Colon (tissue), 2 donors: Measurements from ENCODE around the gene XDH.
A peak's percentile ranks its signal among the peaks of the same experiment; 100 is the strongest.

ENCODE experiments used
- FAIRE-seq: peaks from 2 replicates; lab custom pipeline; 2012; peaks lifted over from hg19 to GRCh38; lab: Jason Lieb, UNC
- donor health status: control.
- donor health status: control.

The XDH gene

DNA sequence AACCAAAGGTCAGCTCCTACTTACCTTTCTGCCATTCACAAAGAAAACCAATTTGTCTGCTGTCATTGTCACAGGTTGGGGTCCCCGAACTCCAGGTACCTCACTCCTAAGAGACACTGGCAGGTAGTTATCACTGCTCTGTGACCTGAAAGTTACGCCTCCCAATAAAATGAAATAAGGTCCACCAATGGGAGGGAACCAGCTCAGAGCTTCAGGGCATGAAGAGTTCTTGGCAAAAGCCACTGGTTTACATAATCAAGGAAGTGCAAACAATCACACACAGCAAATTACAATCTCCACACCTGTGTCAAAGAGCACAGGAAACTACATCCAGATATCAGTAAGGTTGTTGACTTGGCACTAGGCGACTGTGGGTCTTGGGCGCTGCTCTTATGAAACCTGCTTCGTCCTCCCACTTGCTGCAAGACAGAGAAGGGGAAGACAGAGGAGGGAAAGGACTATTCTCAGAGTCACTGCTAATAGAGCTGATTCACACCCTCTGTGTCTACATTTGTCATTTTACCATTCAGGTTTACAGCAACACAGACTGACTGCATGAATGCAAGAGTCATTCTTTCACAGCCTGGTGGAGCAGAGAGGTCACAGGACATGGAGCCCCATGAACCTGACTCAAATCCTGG lies at the start of gene XDH:
TSS of gene XDH (minus strand) at position 142 of the 641 bp plus-strand sequence. CDS start at position 66, 76 bp downstream.
- peak; percentile 64 for FAIRE-seq

DNA sequence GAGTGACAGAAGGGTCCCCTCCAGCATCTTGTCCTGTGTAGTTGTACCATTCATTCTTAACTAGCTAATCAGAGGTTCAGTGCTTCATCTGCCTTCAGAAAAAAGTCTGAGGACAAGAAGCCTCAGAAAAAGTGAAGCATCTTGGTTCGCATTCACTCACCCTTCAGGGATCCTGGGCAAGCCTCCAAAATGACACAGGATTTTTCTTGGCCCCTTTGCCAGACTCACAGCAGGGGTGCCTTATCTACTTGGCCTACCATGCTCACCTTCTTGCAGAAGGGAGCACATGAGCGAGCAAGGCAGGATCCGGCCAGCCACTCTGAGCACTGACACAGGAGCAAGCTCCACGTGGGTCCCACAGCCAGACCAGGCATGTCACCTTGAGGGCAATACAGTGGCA lies 43.1 kb upstream of the XDH start:
- no peak for FAIRE-seq

DNA sequence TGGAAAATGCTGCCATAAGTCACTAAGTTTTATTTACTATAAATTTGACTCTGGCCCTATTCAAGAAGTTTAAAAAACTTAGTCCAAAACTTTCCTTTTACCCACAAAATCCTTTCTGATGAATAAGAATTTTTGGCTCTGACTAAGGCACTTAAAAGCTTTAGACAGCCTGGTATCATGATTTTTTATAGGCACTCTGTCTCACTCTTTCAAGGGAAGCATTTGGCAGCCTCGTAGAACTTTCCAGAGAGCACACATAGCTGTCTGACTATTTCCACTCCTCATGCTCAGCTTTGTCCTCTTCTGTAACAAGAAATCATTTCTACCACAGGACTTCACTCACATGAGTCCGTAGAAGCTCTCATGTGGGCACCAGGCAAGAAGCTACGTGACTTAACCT lies 32.3 kb upstream of the XDH start:
- no peak for FAIRE-seq

DNA sequence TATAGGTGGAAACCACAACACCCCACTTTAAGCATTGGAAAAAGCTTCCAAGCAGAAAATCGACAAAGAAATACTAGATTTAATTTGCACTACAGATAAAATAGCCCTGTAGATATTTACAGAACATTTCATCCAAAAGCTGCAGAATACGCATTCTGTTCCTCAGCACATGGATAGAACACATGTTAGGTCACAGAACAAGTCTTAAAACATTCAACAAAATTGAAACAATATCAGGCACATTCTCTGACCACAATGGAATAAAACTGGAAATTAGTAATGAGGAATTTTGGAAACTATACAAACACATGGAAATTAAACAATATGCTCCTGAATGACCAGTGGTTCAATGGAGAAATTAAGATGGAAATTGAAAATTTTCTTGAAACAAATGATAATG lies 27.8 kb upstream of the XDH start:
- FAIRE-seq: no peak

DNA sequence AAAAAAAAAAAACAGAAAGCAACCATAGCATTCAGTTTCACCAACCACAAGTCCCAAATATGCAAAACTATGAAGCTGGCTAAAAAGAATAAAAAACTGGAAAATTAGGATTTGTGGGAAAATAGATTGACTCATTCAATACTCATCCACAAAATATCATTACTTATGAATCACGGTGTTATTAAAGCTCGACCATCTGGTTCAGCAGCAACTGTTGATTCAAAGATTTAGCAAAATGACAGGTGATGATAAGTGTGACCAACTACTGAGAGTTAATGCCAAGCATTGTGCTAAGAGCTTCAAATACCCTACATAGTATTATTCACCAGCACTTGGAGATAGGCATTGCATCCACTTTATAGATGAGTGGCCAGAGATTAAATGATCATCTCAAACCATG lies 26.2 kb upstream of the XDH start:
- no peak for FAIRE-seq

DNA sequence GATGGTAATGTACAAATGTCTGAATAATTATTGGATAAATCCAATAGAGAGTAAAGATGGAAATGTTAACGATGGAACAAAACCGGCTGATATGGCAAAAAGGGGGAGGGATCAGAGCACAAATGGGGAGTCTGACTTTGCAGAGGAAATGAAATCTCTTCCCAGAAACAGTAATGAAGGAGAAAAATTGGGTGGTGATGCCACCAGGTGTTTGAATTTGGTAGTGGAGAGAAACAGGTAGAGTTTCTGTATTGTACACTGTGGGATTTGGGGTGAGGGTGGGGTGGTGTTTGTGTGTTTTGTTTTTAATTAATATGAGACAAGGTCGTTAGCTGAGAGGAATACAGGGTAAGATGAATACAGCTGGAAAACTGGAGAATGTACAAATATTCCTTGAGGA lies 20.4 kb upstream of the XDH start:
- no peak for FAIRE-seq

DNA sequence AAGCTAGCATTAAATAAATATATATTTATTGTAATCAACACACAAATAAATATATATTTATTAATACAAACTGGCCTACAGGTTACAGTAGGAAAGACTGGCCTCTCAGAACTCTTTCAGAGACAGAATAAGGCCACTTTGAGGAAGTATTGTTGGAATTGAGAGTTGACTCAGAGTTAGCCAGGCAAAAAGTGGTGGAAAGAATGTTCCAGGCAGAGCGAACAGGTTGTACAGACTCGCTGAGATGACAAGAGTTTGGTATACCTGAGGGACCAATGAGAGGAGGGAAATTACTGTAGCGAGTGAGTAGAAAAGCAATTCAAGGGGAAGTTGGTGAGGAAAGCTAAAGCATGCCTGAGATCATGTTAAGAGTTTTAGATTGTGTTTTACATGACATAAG lies 19.0 kb upstream of the XDH start:
- FAIRE-seq: no peak

DNA sequence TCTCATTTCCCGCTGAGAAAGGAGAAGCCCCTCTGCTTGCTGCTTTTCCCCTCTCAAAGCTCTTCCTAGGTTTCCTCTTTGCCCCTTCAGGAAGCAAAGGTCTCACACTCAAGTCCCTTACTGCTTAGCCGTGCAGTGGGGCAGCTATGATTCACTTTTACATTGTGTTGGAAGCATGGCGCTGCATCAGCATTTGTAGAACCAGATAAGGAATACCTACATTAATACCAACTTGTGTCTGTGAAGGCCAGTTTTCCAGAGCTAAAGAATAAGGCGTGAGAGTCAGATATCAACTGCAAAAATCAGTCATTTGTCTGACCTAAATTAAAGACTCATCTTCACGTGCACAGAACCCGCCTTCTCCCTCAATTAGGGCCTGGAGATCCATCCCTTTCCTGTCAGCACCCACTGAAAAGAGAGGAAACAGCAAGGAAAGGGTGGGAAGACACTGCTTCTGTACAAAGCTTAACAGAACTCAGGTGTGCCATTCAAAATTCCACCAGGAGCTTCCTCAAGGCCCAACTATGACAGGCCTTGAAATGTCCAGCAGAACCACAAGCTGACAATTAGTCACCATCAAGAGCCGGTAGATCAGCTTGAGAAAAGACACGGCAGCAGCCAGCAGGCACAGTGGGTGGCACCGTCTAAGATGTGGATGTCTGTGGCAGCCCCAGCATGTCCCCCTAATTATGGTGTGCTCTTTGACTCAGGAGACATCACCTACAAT lies 16.1 kb upstream of the XDH start:
- FAIRE-seq: no peak

DNA sequence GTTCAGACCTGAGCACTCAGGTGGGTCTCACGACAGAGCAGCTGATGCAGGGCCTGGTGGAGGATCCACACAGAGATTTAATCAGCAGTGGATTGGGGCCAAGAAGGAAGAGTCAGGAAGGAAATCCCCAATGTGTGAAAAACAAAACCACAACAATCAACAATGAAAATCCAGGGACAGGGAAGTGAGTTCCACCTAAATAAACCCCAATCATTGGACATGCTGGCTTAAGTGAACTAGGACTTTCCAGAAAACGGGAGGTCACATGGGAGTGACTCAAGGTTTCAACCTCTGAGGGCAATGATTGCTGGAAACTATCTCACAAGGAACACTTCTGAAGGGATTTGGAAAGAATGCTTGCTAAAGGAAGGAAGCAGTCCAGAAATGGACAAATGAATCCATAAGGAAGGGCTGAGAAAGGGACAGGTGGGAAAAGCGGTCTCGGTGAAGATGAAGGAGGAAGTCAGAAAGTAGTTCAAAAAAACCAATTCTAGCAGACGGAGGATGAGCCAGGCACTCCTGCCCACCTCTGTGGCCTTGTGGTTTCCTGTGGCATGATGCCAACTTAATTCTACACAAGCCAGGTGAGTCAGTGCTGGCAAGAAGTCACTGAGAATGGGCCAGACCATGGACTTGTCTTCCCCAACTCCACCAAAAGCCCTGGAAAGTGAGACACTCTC lies 15.4 kb upstream of the XDH start:
- FAIRE-seq: no peak

DNA sequence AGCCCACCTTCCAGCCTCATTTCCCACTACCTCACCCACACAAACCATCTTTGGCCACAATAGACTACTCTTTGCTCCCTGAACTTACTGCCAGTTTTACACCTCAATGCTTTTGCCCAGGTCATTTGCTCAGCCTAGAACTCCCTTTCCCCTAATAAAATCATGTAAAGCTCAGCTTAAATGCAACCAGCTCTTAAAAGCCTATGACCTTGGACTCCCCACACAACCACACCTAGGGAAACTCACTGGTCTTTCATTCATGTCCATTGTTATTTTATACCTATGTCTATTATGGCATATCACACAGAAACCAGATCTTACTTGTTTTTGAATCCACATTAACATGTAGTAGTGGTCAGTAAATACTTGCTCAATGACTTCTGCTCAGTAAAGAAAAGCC lies 14.5 kb upstream of the XDH start:
- no peak for FAIRE-seq

DNA sequence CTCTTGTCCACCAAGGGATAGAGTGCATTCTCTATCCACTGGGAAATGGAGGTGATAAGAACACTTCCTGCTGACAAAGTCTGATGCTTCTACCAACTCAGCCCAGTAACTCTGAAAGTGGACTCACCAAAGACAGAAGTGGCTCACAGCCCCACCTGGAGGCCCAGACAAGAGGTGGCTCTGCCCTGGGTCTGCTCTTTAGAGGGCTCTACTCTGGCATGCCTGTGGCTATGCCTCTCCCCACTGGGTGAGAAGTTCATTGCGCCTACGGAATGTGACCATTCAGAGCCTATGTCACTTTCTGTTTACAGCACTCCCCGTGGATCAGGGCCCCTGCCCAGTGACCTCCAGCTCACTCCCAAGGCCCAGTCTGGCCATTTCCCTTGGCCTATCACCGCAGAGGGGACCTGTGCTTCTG lies 13.5 kb upstream of the XDH start:
- FAIRE-seq: no peak

DNA sequence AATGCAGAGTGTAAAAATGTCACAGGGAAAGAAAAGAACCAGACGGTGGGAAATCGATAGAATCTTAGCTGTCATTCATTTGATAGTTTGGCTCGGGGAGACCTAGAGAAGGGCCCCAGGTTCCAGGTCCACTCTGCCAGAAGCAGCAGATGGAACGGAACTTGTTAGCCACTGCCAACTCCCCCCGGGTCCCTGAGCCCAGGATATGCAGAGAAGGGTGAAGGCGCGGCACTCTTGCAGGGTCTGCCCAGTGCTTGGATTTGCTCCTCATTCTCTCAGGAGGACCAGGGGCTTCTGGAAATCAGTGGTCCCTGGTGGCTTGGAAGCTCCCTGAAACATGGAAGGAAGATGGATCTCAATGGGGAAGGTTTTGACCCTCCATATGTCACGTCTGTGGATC lies 11.6 kb upstream of the XDH start:
- FAIRE-seq: no peak

DNA sequence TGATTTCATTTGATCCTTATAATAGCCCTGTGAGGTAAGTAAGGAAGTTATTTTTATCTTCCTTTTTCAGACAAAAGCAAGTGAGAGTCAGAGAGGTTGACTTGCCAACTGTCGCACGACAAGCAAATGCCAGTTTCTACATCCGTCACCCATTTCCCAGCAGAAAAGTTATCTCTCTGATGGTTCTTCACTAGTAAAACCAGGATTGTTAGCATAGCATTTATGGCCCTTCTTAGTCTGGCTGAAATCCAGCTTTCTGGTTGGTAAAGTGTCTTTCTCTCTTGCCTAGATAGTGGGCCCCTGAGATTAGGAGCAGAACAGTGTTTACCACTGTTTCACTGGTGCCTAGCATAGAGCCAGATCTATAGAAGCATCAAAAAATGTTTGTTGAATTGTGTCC lies 7.1 kb upstream of the XDH start:
- FAIRE-seq: no peak

DNA sequence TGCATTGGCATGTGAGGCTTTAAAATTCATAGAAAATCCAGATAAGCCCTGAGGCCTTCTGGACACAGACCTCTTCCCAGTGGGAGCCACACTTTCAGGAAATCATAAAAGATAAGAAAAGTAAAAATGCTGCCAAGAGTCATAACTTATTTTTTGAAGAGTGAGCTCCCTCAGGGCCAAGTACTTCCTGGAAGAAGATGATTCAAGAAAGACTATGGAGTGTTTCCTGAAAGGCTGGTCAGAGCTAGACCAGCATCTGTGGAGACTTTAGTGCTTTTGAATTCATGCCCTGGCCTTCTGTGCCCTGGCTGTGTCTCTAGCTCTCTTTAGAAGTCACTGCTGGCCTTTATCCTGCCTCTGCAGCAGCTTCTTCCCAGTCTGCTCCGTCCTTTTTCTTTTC lies 6.4 kb upstream of the XDH start:
- no peak for FAIRE-seq

DNA sequence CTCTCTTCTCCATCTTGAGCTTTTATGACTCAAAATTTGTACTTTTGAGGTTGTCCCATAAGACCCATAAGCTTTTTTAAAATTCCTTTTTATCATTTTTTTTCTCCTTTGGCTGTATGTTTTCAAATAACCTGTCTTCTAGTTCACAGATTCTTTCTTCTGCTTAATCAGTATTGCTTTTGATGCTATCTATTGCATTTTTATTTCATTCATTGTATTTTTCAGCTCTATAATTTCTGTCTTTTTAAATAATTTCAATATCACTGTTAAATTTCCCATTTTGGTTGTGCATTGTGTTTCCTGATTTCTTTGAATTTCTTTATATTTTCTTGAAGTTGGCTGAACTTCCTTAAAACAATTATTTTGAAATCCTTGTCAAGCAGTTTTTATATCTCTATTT lies 4.8 kb upstream of the XDH start:
- no peak for FAIRE-seq

DNA sequence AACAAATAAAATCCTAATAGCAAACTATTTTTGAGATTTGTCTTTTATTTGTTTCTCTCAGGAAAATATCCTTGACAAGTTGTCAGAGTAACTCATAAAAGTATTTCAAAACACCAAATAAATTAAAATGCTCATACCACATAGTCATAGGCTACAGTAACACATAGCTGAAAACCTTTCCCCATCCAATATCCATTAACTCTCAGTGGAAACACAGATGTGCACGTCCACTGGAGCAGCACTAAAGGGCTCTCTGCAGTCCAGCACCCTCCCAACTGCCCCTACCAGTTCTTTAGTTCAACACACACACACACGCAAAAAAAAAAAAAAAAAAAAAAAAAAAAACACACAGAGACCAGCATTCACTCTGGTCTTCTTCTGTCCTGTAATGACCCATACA lies 879 bp upstream of the XDH start:
- FAIRE-seq: no peak

DNA sequence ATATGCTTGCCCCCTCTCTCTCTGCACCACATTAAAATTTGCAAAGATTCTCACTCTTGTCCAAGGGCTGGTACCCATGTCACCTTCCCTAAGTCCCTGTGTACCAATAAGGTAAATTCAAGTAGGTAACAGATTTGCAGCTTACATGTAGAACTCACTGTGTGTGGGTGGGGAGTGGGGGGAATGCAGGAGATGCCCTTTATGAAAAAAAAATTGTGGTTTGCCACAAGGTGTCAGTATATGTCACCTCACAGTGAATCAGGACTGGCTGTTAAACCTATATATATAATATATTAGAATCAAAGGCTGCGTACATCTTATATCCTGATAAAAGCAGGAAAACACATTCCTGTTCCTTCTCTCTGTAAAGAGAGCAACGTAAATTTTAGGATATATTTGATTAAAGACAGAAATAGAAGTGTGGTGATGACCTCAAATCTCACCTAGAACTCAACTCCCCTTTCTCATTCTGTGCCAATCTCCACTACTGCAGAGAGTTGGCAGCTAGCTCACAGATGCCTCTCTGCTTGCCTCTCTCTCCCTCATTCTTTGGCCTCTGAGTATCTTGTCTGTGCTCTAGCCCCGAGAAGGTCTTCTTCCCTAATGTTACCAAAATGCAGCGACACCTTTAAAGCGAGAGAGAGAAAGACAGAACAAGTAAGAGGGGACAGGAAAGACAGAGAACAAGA lies 536 bp downstream of the XDH start:
- no peak for FAIRE-seq

DNA sequence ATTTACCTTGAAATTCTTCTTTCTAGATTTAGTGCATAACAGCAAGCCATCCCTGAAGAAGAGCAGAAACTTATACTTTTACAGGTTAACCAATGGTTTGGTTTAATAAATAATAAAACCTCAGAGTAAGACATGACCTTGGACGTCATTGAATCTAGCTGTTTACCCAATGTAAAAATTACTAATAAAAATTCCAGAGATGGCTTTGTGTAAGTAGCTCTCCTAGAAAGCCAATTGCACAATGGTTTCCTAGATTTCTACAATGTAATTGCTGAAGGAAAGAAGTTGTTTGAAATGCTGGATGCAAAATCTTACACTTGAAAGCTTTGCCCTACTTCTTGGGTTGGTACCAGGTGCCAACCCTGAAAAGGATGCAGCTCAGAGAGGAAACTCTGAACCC lies 1.5 kb downstream of the XDH start:
- no peak for FAIRE-seq

DNA sequence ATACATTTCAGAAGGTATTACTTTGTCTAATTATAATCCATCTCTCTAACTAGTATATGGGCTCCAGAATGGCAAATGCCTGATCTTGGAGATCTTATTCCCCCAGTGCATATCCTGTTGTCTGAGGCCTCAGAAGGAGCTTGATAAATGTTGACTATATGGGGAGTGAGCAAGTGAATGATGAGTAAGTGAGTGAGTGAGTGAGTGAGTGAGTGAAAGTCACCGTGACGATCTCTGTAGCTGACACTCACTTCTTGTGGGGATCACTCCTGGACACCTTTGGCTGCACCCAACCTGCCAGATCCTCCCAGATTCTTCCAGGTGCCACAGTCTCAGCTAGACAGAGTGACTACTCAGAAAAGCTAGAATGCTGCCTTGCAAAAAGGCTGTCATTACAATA lies 2.8 kb downstream of the XDH start:
- no peak for FAIRE-seq

DNA sequence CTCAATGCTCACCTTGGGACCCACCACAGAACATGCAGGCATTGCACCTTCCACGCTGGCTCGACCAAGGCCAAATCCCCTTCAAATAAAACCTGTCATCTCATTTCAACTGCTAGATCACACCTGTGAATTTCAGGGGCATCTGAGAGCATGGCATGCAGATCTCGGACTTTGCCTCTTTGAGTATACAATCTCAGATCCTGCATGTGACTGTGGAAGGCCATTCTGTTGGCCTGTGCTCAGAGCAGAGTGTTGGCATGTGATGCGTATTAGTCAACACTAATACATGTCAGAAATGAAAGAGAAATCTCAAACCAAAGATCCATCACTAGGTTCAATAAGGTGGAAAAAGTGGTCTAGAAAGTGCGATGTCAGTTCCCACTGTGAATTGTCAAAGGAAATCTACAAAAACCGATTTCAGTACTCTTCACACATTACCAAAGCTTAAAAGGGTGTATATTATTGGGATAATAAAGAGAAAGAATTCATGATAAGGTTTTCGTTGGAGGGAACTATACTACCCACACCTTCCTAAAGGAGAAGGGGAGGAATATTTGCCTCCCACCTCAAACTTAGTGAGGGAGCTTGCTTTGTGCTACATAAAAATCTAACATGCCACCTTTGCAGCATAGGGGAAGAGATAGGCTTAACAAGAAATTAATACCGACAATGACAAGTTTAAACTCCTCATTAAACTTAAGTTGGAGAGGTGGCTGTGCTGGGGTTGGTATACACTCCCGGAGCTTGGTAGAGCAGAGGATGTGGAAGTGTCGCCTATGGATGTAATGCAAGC lies 7.8 kb downstream of the XDH start:
- no peak for FAIRE-seq

DNA sequence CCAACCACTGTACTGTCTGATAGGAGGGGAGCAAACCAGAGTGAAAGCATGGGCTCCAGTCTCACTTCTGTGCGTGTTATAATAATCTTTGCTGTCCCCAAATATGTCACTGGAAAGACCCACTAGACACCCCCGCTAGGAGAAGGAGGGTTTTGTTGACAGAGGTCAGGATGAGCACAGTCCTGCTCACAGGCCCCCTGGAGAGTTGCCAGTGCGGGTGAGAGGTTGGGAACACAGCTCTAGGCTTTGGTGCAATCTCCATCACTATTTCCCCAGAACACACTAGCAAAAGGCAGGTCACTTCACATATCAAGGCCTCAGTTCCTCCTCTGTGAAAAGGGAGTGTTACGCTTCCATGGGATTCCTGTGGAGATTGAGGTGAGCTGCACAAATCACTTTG lies 9.7 kb downstream of the XDH start:
- FAIRE-seq: no peak

DNA sequence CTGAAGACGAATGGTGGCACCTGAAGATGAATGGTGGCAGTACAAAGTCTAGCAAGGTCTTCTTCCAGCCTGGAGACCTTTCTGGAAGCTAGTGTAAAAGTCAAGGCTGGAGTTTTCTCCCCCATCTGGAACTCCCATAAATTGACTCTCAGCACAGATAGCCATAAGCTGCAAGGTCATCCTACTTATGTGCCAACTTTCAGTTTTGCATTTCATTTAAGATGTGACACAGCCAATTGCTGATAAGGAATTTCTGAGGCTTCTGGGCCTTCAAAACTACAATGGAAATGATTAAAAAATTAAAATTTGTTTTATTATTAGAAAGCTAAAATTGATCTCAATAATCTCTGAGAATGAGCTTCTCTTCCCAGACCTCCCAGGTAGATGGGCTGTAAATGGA lies 10.2 kb downstream of the XDH start:
- FAIRE-seq: no peak
